Measurements from ENCODE around the gene B3GALT5. TPM values are rescaled to one million over a fixed set of nuclear protein-coding genes. Genes with fewer than 3 reads are reported as not detected.

Gene B3GALT5
- total RNA-seq, 1 experiment from 2014 or later, result 1.5 TPM

DNA sequence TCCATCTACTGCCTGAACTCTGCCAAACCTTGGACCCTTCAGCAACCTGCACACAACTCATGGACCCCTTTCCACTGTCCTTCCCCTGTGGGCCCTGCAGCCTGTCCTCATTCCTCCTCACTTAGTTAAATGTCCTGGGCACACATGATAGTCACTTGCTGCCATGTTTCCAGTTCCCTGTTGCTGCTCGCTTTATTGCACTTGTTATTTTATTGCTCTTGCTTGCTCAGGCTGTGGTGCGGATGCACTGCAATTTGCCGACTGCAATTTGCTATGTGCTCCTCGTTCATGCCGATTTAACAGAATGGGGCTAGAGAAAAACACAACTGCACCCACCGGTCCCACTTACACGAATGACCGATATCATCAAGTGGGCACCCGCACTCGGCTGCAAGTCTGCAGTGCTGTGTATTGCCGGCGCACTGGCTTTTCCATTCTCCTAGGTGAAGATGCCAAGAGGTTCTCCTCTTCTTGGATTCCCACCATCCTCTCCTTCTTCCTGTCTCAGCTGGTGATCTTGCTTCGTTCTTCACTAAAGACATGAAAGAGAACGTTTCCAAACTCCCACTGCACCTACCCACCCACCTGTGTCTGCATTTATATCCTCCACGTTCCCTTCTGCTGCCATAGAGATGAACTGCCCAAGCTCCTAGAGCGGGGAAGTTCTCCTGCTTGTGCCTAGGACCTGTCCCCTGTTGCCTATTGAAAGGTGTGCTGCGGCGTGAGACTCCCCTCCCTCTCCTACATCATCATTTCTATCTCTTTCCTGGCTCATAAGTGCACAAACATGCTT, 45.4 kb upstream of the B3GALT5 start:
- Histone ChIP-seq H3K4me1 (ENCODE audit: insufficient read depth, low read length) (no peaks in the 10 kb centered on the region), H3K27me3 (ENCODE audit: low read length) (peaks cover 17% of the 10 kb centered on the region), H3K27ac (ENCODE audit: low read length) (no peak overlapping the region), H3K4me3 (ENCODE audit: low read length) (no peak overlapping the region), H3K79me2 (ENCODE audit: low read length) (no peaks in the 10 kb centered on the region), H2AFZ (ENCODE audit: low read length) (no peak overlapping the region), H3K4me2 (ENCODE audit: low read length) (no peak overlapping the region), H4K20me1 (ENCODE audit: low read length) (no peaks in the 10 kb centered on the region), H3K9ac (ENCODE audit: low read length) (no peak overlapping the region), H3F3A (ENCODE audit: low read length, unreplicated experiment) (no peaks in the 10 kb centered on the region), H3K36me3 (ENCODE audit: low read depth, low read length) (no peaks in the 10 kb centered on the region), H3K9me2 (replicated peaks; ENCODE audit: low read length) (no peaks in the 10 kb centered on the region), H3K9me3 (ENCODE audit: low read length) (no peaks in the 10 kb centered on the region)
- ChIA-PET CTCF (interaction anchor here (0.6 kb wide), 1 partner anchor 148 kb away, joined by 5 read pairs; no protein-coding TSS in a partner anchor), POLR2A (ENCODE audit: unreplicated experiment) (no interaction called here)
- TF ChIP-seq EZH2 (IDR thresholded peaks at IDR 0.05; ENCODE audit: low read length, unreplicated experiment), result no peak
- no peak for DNase-seq
- no peak for ATAC-seq
- intact Hi-C loops (cut with micrococcal nuclease), result no loop called here
- no TSS peak for BruUV-seq (replicated peaks)

DNA sequence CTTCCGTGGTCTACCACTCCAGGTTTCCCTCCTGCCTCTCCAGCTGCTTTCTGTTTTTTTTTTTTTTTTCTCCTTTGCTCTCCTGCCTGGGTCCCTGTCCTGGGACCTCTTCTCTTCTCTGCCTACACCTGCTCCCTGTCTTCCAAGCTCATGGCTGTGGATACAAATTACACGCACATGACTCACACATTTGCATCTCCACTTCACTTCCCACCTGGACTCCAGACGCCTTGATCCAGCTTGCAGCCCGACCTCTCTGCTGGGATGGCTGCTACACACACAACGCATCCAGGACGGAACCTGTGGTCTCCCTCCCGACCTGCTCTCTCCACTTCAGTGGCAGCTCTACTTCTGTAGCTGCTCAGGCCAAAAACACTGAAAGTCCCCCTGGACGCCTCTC, 44.4 kb upstream of the B3GALT5 start:
- intact Hi-C loops (cut with micrococcal nuclease), result no loop called here
- no peaks in the 10 kb centered on the region for H4K20me1 ChIP-seq (ENCODE audit: low read length)
- TF ChIP-seq, protein P1, sequence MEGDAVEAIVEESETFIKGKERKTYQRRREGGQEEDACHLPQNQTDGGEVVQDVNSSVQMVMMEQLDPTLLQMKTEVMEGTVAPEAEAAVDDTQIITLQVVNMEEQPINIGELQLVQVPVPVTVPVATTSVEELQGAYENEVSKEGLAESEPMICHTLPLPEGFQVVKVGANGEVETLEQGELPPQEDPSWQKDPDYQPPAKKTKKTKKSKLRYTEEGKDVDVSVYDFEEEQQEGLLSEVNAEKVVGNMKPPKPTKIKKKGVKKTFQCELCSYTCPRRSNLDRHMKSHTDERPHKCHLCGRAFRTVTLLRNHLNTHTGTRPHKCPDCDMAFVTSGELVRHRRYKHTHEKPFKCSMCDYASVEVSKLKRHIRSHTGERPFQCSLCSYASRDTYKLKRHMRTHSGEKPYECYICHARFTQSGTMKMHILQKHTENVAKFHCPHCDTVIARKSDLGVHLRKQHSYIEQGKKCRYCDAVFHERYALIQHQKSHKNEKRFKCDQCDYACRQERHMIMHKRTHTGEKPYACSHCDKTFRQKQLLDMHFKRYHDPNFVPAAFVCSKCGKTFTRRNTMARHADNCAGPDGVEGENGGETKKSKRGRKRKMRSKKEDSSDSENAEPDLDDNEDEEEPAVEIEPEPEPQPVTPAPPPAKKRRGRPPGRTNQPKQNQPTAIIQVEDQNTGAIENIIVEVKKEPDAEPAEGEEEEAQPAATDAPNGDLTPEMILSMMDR (conservative IDR thresholded peaks at IDR 0.05; ENCODE audit: low read depth, low read length), result no peak
- TF ChIP-seq EZH2phosphoT487 (IDR thresholded peaks at IDR 0.05; ENCODE audit: borderline replicate concordance, low read length), result no peak
- no peak for TF ChIP-seq EZH2 (IDR thresholded peaks at IDR 0.05; ENCODE audit: low read length, unreplicated experiment)
- H3K9me3 ChIP-seq (ENCODE audit: low read length), result no peaks in the 10 kb centered on the region
- no peak overlapping the region for H3K4me3 ChIP-seq (ENCODE audit: low read length)
- H2AFZ ChIP-seq (ENCODE audit: low read length), result no peak overlapping the region
- no TSS peak for BruUV-seq (replicated peaks)
- ChIA-PET CTCF (interaction anchor here (0.6 kb wide), 1 partner anchor 147 kb away, joined by 5 read pairs; no protein-coding TSS in a partner anchor), POLR2A (ENCODE audit: unreplicated experiment) (no interaction called here)
- no peak overlapping the region for H3K27ac ChIP-seq (ENCODE audit: low read length)
- no peaks in the 10 kb centered on the region for H3K79me2 ChIP-seq (ENCODE audit: low read length)
- peaks cover 25% of the 10 kb centered on the region for H3K27me3 ChIP-seq (ENCODE audit: low read length)
- DNase-seq, result no peak
- H3K4me1 ChIP-seq (ENCODE audit: insufficient read depth, low read length), result no peaks in the 10 kb centered on the region
- no peaks in the 10 kb centered on the region for H3F3A ChIP-seq (ENCODE audit: low read length, unreplicated experiment)
- no peak for ATAC-seq
- no peak overlapping the region for H3K9ac ChIP-seq (ENCODE audit: low read length)
- no peaks in the 10 kb centered on the region for H3K9me2 ChIP-seq (replicated peaks; ENCODE audit: low read length)
- H3K36me3 ChIP-seq (ENCODE audit: low read depth, low read length), result no peaks in the 10 kb centered on the region
- no peak overlapping the region for H3K4me2 ChIP-seq (ENCODE audit: low read length)

DNA sequence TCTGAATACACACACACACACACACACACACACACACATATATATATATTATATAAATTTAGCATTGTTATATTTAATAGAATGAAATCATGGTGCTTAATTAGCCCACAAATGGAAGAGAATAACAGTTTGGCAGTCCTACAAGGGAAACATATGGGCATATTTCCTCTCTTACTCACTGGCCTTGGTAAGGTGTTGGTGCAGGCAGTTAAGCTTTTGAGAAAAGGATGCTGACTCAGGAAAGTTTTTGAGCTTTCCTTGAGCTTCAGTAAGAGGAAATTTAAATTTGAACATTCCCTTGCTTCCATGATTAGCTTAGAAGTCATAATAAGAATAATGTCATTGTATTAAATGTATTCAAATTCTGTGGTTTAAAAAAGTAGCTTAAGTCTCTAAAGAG, 37.0 kb upstream of the B3GALT5 start:
- TF ChIP-seq EZH2phosphoT487 (IDR thresholded peaks at IDR 0.05; ENCODE audit: borderline replicate concordance, low read length) (no peak), EZH2 (IDR thresholded peaks at IDR 0.05; ENCODE audit: low read length, unreplicated experiment) (no peak)
- TF ChIP-seq, protein P1 (conservative IDR thresholded peaks at IDR 0.05; ENCODE audit: low read depth, low read length), result no peak
- intact Hi-C loops (cut with micrococcal nuclease), result no loop called here
- ChIA-PET POLR2A (ENCODE audit: unreplicated experiment) (interaction anchor here (0.6 kb wide), 1 partner anchor 1270 kb away, joined by 31 read pairs; no protein-coding TSS in a partner anchor), CTCF (no interaction called here)
- H3K4me1 ChIP-seq (ENCODE audit: insufficient read depth, low read length), result no peaks in the 10 kb centered on the region
- no peak overlapping the region for H3K4me3 ChIP-seq (ENCODE audit: low read length)
- H4K20me1 ChIP-seq (ENCODE audit: low read length), result no peaks in the 10 kb centered on the region
- no peak overlapping the region for H3K9ac ChIP-seq (ENCODE audit: low read length)
- BruUV-seq (replicated peaks), result no TSS peak
- DNase-seq, result peak; percentile 35
- H3K36me3 ChIP-seq (ENCODE audit: low read depth, low read length), result no peaks in the 10 kb centered on the region
- 0 out of 2 replicates have a peak, but pooled peaks have one; percentile 18 for ATAC-seq
- H2AFZ ChIP-seq (ENCODE audit: low read length), result no peak overlapping the region
- H3K27ac ChIP-seq (ENCODE audit: low read length), result no peak overlapping the region
- H3F3A ChIP-seq (ENCODE audit: low read length, unreplicated experiment), result no peaks in the 10 kb centered on the region
- no peaks in the 10 kb centered on the region for H3K9me2 ChIP-seq (replicated peaks; ENCODE audit: low read length)
- H3K79me2 ChIP-seq (ENCODE audit: low read length), result no peaks in the 10 kb centered on the region
- no peaks in the 10 kb centered on the region for H3K9me3 ChIP-seq (ENCODE audit: low read length)
- H3K27me3 ChIP-seq (ENCODE audit: low read length), result peaks cover 39% of the 10 kb centered on the region
- no peak overlapping the region for H3K4me2 ChIP-seq (ENCODE audit: low read length)

All from PC-3 (cell line).